Measurements from ENCODE around the gene TMEM167A.

DNA sequence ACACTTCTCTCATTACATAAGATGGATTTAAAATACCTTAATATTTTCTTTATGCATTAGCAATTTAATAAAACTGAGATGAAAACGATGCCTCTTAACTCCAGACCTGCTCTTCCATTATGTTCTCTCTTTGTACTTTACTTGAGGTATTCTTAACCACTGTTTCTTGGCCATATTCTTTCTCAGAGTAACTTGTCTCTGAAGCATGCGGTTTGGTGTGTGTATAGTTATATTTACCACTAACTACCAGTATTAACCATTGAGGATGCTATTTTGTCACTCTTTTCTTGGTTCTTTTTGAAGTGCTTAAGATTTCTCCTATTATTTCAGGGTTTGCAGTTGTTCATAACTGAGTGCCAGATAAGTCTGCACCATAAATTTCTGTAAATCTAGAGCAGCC is 17.9 kb downstream of the TMEM167A start:
- TF ChIP-seq EP300 (IDR thresholded peaks at IDR 0.05) (no peak), POLR2A (IDR thresholded peaks at IDR 0.05; ENCODE audit: low read depth) (no peak)
- TF ChIP-seq, protein P1, sequence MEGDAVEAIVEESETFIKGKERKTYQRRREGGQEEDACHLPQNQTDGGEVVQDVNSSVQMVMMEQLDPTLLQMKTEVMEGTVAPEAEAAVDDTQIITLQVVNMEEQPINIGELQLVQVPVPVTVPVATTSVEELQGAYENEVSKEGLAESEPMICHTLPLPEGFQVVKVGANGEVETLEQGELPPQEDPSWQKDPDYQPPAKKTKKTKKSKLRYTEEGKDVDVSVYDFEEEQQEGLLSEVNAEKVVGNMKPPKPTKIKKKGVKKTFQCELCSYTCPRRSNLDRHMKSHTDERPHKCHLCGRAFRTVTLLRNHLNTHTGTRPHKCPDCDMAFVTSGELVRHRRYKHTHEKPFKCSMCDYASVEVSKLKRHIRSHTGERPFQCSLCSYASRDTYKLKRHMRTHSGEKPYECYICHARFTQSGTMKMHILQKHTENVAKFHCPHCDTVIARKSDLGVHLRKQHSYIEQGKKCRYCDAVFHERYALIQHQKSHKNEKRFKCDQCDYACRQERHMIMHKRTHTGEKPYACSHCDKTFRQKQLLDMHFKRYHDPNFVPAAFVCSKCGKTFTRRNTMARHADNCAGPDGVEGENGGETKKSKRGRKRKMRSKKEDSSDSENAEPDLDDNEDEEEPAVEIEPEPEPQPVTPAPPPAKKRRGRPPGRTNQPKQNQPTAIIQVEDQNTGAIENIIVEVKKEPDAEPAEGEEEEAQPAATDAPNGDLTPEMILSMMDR (IDR thresholded peaks at IDR 0.05) = no peak

All from esophagus muscularis mucosa (tissue), 4 donors.